SIG-M5 treated with dmso at 0.1 percent for 504 hours (cell line): Measurements from ENCODE around the gene KAT14.
"Not testable (repeated sequence)": the region's sequence is repeated elsewhere in the genome, so short reads cannot be mapped to it uniquely, and the experiment has no call there.

ENCODE experiments used
- DNase-seq: peaks from one replicate; lab custom pipeline; 2025; ENCODE audit not compliant: unreplicated experiment; lab: John Stamatoyannopoulos, UW

The KAT14 gene

GRCh38 chr20:18213002-18213401 lies 75.3 kb downstream of the KAT14 start:
- no peak for DNase-seq

- no peak for DNase-seq
Measured at GRCh38 chr20:18215566-18215965, 77.9 kb downstream of the KAT14 start.

GRCh38 chr20:18218280-18218679 lies 80.6 kb downstream of the KAT14 start:
- no peak for DNase-seq

DNA sequence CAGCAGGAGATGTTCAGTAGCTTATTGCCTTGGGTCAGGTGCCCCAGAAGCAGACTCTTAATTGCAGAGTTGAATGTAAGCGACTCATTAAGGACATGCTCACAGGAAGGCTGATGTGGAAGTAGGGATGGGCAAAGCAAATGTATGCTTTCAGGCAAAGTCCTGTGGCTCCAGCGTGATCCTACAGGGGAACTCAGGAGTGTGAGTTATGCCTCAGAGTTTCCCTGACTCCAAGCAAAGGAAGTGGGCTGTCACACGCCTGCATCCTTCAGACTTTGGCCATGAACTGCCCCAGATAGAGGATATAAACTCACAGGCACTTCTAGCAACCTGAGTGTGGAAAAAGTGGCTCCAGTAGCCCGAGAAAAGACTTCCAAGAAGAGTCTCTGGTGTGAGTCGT lies 85.7 kb downstream of the KAT14 start:
- no peak for DNase-seq

- DNase-seq: no peak
Measured at GRCh38 chr20:18224968-18225568, 87.4 kb downstream of the KAT14 start.

- DNase-seq: no peak
Measured at GRCh38 chr20:18225632-18226031, 88.0 kb downstream of the KAT14 start.

GRCh38 chr20:18226741-18227140 lies 89.1 kb downstream of the KAT14 start:
- DNase-seq: not testable (repeated sequence)

DNA sequence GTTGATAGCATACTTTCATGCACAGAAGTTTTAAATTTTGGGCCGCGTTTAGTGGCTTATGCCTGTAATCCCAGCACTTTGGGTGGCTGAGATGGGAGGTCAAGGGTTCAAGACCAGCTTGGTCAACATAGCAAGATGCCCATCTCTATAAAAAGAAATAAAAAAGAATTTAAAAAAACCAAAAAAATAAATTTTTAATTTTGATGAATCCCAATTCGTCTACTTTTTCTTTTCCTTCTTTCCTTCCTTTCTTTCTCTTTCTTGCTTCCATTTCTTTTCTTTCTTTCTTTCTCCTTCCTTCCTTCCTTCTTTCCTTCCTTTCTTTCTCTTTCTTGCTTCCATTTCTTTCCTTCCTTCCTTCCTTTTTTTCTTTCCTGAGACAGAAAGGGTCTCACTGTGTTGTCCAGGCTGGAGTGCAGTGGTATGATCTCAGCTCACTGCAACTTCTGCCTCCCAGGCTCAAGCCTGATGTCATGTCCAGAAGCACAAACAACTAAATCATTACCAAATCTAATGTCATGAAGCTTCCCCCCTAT lies 95.8 kb downstream of the KAT14 start:
- no peak for DNase-seq
